HFF-Myc (cell line): Measurements from ENCODE around the gene HIPK2.

Source experiments
- DNase-seq: peaks from one replicate; pipeline ENCODE4 v3.0.0-alpha.2; 2011; ENCODE audit warnings: low read depth; ENCODE audit errors: extremely low read depth
- H3K4me3 ChIP-seq: replicated peaks from 2 replicates; pipeline ENCODE4 v1.5.1; 2011; ENCODE audit warnings: low read depth, mild to moderate bottlenecking, control low read depth, low read length
- TF ChIP-seq, protein P1 (sequence below): IDR thresholded peaks from 2 replicates; pipeline ENCODE4 v1.5.1; 2012; ENCODE audit warnings: mild to moderate bottlenecking, low read depth, low read length, control low read depth; ENCODE audit errors: missing control alignments

The HIPK2 gene

DNA sequence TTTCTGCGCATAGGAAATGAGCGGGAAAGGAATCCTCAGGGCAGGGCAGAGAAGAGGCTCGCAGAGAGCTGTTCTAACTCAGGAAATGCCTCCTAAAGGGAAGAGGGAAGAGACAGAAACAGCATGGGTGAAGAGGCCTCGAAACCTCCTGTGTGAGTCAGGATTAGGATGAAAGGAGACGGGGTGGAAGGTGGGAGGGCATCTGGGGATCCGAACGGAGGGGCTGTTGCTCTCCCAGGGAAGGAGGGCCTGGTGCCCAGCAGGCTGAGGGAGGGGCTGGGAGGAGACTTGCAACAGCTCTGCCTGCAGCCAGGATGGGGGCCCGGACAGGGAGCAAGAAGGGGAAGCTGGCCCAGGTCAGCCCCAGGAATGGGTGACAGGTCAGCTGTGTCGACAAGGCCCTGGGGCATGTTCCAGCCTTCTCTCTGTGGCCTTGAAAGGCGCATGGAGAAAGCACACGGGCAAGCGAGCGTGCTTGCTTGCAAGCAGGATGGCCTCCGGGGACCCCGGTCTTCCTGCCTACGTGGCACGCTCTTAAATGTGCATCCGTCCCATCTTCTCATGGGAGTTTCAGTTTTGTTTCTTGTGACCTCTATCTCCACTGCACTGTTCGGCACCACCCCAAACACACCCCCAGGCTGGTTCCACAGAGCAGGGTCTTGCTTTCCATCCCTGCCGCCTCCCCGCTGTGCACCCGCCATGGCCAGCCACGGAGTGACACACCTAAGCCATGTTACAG lies 63.5 kb downstream of the HIPK2 start:
- no peak overlapping the region for H3K4me3 ChIP-seq
- TF ChIP-seq, protein P1, sequence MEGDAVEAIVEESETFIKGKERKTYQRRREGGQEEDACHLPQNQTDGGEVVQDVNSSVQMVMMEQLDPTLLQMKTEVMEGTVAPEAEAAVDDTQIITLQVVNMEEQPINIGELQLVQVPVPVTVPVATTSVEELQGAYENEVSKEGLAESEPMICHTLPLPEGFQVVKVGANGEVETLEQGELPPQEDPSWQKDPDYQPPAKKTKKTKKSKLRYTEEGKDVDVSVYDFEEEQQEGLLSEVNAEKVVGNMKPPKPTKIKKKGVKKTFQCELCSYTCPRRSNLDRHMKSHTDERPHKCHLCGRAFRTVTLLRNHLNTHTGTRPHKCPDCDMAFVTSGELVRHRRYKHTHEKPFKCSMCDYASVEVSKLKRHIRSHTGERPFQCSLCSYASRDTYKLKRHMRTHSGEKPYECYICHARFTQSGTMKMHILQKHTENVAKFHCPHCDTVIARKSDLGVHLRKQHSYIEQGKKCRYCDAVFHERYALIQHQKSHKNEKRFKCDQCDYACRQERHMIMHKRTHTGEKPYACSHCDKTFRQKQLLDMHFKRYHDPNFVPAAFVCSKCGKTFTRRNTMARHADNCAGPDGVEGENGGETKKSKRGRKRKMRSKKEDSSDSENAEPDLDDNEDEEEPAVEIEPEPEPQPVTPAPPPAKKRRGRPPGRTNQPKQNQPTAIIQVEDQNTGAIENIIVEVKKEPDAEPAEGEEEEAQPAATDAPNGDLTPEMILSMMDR, result no peak
- DNase-seq, result no peak

DNA sequence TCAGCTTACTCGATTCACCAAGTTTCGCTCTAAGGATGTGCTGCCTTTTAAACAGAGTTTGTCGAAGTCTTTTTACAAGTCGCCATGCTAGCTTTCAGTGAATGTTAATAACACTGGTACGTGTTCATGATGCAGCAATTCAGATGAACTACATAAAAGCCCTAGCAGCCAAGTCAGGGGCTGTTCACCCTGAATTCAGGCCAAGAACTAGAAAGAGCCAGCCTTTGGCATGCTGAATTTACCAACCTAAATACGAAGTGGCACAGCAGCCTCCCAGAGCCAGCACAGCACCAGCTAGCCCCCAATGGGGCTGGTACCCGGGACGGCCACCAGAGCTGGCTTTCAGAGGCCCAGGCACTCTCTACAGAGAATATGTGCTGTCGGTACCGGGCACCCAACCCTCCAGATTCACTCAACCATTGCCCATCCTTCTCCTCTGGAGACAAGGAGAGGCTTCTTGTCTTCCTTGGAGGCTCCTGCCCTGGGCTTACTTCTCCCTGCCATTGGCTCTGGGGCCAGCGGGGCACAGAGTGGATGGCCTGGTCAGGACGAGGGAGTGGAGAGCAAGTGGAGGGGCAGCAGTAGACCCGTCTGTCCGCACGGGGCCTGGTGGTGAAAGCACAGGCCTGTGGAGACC lies 64.2 kb downstream of the HIPK2 start:
- DNase-seq, result no peak
- TF ChIP-seq, protein P1, result no peak
- H3K4me3 ChIP-seq, result no peak overlapping the region

DNA sequence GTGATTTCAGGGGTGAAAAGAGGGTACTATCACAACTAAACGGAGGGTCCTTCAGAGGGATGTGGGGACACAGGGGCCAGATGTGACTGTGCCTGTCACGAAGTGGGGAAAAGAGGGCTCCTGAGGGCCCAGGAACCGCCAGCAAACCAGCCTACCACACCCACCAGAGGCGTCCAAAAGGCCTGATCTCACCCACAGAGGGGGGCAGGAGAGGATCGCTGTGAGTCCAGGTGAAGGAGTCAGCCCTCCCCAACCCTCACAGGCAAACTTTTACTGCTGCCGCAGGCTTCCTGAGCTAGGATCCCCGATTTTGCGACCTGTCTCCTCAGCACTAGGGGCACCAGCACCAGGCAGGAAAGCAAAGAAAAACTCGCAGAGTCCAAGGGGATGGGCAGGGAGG lies 64.7 kb downstream of the HIPK2 start:
- TF ChIP-seq, protein P1, result no peak
- DNase-seq, result no peak
- H3K4me3 ChIP-seq, result no peak overlapping the region

DNA sequence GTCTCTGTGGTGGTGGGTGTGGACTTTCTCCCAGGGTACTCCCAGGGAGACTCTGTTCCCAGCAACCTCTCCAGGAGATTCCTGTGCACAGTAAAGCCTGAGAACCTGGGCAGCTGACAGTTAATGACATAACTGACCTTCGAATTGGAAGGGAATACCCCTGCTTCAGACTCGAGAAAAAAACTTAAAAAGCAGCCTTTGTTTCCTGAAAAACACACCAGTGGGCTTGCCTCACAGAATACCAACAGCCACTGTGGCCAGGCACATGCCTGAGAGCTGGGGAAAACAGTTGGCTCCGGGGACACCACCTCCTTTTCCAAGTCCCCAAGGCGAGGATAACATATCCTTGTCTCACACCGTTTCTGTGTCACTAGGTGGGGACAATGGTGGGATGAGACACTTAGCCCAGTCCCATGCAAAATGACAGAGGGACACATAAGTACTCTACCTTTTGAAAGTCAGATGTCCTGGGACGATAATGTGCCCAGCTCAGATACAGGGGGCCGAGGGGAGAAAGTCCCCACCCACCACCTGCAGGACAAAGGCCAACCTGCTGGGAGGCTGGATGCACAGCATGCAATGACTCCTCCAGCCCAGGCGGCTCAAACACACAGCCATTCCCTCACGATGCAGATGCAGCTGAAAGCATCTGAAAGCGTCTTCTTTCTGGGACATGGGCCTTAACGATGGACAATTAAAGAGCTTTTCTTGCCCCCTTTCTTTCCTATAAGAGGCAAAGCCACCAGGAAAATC lies 65.6 kb downstream of the HIPK2 start:
- TF ChIP-seq, protein P1, result no peak
- no peak for DNase-seq
- H3K4me3 ChIP-seq, result no peak overlapping the region

DNA sequence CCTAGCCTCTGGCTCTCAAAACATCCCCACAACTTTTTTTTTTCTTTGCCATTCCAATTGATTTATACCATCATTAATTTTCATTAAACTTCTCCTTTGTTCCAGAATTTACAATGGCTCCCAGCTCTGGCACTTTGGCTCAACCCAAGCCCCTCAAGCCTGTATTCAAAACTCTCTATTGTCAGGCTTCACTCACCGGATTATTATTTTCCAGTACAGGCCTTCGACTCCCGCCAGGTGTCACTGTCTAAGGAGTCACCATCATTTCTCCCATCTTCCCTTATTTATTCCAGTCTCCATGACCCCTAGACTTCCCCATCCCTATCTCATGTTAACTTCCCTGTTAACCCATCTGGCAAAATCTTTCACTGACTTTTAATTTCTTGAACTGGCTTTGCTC lies 67.8 kb downstream of the HIPK2 start:
- no peak for DNase-seq
- TF ChIP-seq, protein P1, result no peak
- no peak overlapping the region for H3K4me3 ChIP-seq

DNA sequence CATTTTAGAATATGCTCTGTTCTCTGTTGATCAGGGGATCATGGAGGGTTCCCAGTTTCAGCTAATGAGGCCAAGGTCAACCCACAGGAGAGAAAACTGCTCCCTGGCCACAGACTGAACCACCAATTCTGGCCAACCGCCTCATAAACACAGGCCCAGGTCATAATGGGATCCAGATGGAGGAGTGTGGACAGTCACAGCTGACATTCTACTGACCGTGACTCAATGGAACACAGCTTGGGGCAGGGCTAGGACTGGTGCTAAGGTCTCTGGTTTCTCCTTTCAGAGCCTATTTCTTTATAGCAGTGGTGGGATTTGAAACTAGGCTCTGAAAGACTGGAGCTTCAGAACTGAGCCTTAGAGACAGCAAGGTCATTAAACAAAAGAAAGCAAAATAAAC lies 68.3 kb downstream of the HIPK2 start:
- no peak overlapping the region for H3K4me3 ChIP-seq
- TF ChIP-seq, protein P1, result no peak
- DNase-seq, result peak; percentile 66
